ENCODE measurements around the gene DNMT1.
A peak's percentile ranks its signal among the peaks of the same experiment; 100 is the strongest.

DNMT1 gene

GRCh38 chr19:10135551-10136334 is 59.0 kb downstream of the DNMT1 start:
- POLR2A ChIA-PET (ENCODE audit: low non-redundant PET), result no interaction called here
- peak; percentile 62 for DNase-seq (ENCODE audit: low spot score)
- peak overlapping the region; percentile 81 for H3K27ac ChIP-seq
- no peak for TF ChIP-seq CTCF (conservative IDR thresholded peaks at IDR 0.05; ENCODE audit: low read depth)
- CTCF ChIA-PET, result interaction anchor here (0.5 kb wide), 2 partner anchors 12 to 207 kb away, joined by 3 to 4 read pairs; no protein-coding TSS in a partner anchor

- DNase-seq (ENCODE audit: low spot score), result no peak
- POLR2A ChIA-PET (ENCODE audit: low non-redundant PET), result no interaction called here
- no peak for TF ChIP-seq CTCF (conservative IDR thresholded peaks at IDR 0.05; ENCODE audit: low read depth)
- CTCF ChIA-PET, result no interaction called here
- peak overlapping the region; percentile 81 for H3K27ac ChIP-seq
Measured at GRCh38 chr19:10134040-10134439, 60.7 kb downstream of the DNMT1 start.

GRCh38 chr19:10133596-10133995 is 61.2 kb downstream of the DNMT1 start:
- CTCF ChIA-PET, result no interaction called here
- no peak for DNase-seq (ENCODE audit: low spot score)
- POLR2A ChIA-PET (ENCODE audit: low non-redundant PET), result no interaction called here
- TF ChIP-seq CTCF (conservative IDR thresholded peaks at IDR 0.05; ENCODE audit: low read depth), result no peak
- H3K27ac ChIP-seq, result peak overlapping the region; percentile 81

- no peak for TF ChIP-seq CTCF (conservative IDR thresholded peaks at IDR 0.05; ENCODE audit: low read depth)
- CTCF ChIA-PET, result interaction anchor here (0.6 kb wide), 3 partner anchors 74 to 193 kb away, joined by 3 to 4 read pairs (median 3); no protein-coding TSS in a partner anchor
- peak overlapping the region; percentile 57 for H3K27ac ChIP-seq
- DNase-seq (ENCODE audit: low spot score), result no peak
- POLR2A ChIA-PET (ENCODE audit: low non-redundant PET), result interaction anchor here (0.7 kb wide), 1 partner anchor 178 kb away, joined by 4 read pairs; no protein-coding TSS in a partner anchor
Measured at GRCh38 chr19:10132905-10133304, 61.8 kb downstream of the DNMT1 start.

- CTCF ChIA-PET, result no interaction called here
- no peak overlapping the region for H3K27ac ChIP-seq
- TF ChIP-seq CTCF (conservative IDR thresholded peaks at IDR 0.05; ENCODE audit: low read depth), result no peak
- no peak for DNase-seq (ENCODE audit: low spot score)
- POLR2A ChIA-PET (ENCODE audit: low non-redundant PET), result no interaction called here
Measured at GRCh38 chr19:10126213-10126639, 68.5 kb downstream of the DNMT1 start.

- ChIA-PET POLR2A (ENCODE audit: low non-redundant PET) (no interaction called here), CTCF (no interaction called here)
- DNase-seq (ENCODE audit: low spot score), result no peak
- TF ChIP-seq CTCF (conservative IDR thresholded peaks at IDR 0.05; ENCODE audit: low read depth), result no peak
- H3K27ac ChIP-seq, result peak overlapping the region; percentile 16
Measured at GRCh38 chr19:10124429-10124828, 70.3 kb downstream of the DNMT1 start.

Data from RWPE1 (cell line).